MM.1S (cell line): ENCODE results near the gene HBQ1.

Experiments used
- DNase-seq: peaks from one replicate; pipeline ENCODE4 v3.0.0-alpha.2; 2015
- H2AFZ ChIP-seq: fragments of 300-600 bp; sonication (generic); 2 replicates; pipeline ENCODE4 v1.6.0; 2016; ENCODE audit warnings: antibody characterized with exemption, low read length
- H3F3A ChIP-seq: fragments of 300-600 bp; sonication (generic); 2 replicates; pipeline ENCODE4 v1.6.1; 2016; ENCODE audit warnings: mild to moderate bottlenecking, antibody characterized with exemption, low read length, moderate library complexity, mixed read lengths; ENCODE audit not compliant: insufficient read depth
- H3K27ac ChIP-seq: fragments of 300-600 bp; sonication (generic); 2 replicates; pipeline ENCODE4 v1.5.1; 2016; ENCODE audit warnings: mild to moderate bottlenecking, low read length
- H3K27me3 ChIP-seq: fragments of 300-600 bp; sonication (generic); replicated peaks from 2 replicates; pipeline ENCODE4 v1.6.0; 2016; ENCODE audit warnings: low read length; ENCODE audit not compliant: insufficient read depth
- H3K36me3 ChIP-seq: fragments of 300-600 bp; sonication (generic); replicated peaks from 2 replicates; pipeline ENCODE4 v1.6.1; 2016; ENCODE audit warnings: mild to moderate bottlenecking, low read length, mixed read lengths; ENCODE audit not compliant: insufficient read depth
- H3K4me1 ChIP-seq: fragments of 300-600 bp; sonication (generic); 2 replicates; pipeline ENCODE4 v1.6.1; 2016; ENCODE audit warnings: low read length, mixed read lengths
- H3K4me2 ChIP-seq: fragments of 300-600 bp; sonication (generic); 2 replicates; pipeline ENCODE4 v1.6.0; 2016; ENCODE audit warnings: low read depth, low read length
- H3K4me3 ChIP-seq: fragments of 300-600 bp; sonication (generic); 2 replicates; pipeline ENCODE4 v1.5.1; 2016; ENCODE audit warnings: low read length, mixed read lengths
- H3K79me2 ChIP-seq: fragments of 300-600 bp; sonication (generic); 2 replicates; pipeline ENCODE4 v1.6.1; 2016; ENCODE audit warnings: mixed run types, low read length, mixed read lengths
- H3K9ac ChIP-seq: fragments of 300-600 bp; sonication (generic); 2 replicates; pipeline ENCODE4 v1.6.1; 2016; ENCODE audit warnings: low read length, mixed read lengths
- H3K9me2 ChIP-seq: fragments of 300-600 bp; sonication (generic); replicated peaks from 2 replicates; pipeline ENCODE4 v1.6.1; 2016; ENCODE audit warnings: mild to moderate bottlenecking, low read length, mixed read lengths; ENCODE audit not compliant: insufficient read depth
- H3K9me3 ChIP-seq: fragments of 300-600 bp; sonication (generic); replicated peaks from 2 replicates; pipeline ENCODE4 v1.6.1; 2016; ENCODE audit warnings: mild to moderate bottlenecking, low read length, mixed read lengths; ENCODE audit not compliant: insufficient read depth
- H4K20me1 ChIP-seq: fragments of 300-600 bp; sonication (generic); 2 replicates; pipeline ENCODE4 v1.6.1; 2016; ENCODE audit warnings: mild to moderate bottlenecking, low read length, moderate library complexity, mixed read lengths; ENCODE audit not compliant: insufficient read depth
- CTCF ChIP-seq: fragments of 300-600 bp; sonication (generic); IDR thresholded peaks from 2 replicates; pipeline ENCODE4 v1.5.1; 2016; ENCODE audit warnings: antibody characterized with exemption, low read length, mixed read lengths
- EZH2 ChIP-seq: fragments of 300-600 bp; sonication (generic); optimal IDR thresholded peaks from 2 replicates; pipeline ENCODE3; 2017; ENCODE audit warnings: low read depth, mild to moderate bottlenecking, antibody characterized with exemption, low read length, mixed read lengths
- EZH2phosphoT487 ChIP-seq: fragments of 300-600 bp; sonication (generic); IDR thresholded peaks from 2 replicates; pipeline ENCODE4 v1.6.1; 2018; ENCODE audit warnings: antibody characterized with exemption, low read length

Gene HBQ1

GRCh38 chr16:164827-165538, 15.3 kb upstream of the HBQ1 start:
- H2AFZ ChIP-seq = no peak overlapping the region
- no peak for DNase-seq
- H3K9ac ChIP-seq = no peak overlapping the region

GRCh38 chr16:165539-166374, 14.5 kb upstream of the HBQ1 start, which contains the start of gene HBM:
TSS of gene HBM (plus strand) at chr16:165978. CDS start at chr16:165998, 20 bp downstream.
- H2AFZ ChIP-seq = no peak within 1 kb of the TSS
- TF ChIP-seq EZH2phosphoT487 (no peak), CTCF (no peak), EZH2 (no peak)
- no peak within 1 kb of the TSS for H3K9ac ChIP-seq
- no peaks in the 10 kb centered on the region for H3F3A ChIP-seq
- no peak within 1 kb of the TSS for H3K4me2 ChIP-seq
- H3K27ac ChIP-seq = no peak within 1 kb of the TSS
- H3K4me1 ChIP-seq = no peaks in the 10 kb centered on the region
- H3K4me3 ChIP-seq = no peak within 1 kb of the TSS
- no peaks in the 10 kb centered on the region for H3K9me3 ChIP-seq
- no peaks in the 10 kb centered on the region for H4K20me1 ChIP-seq
- DNase-seq = no peak
- no peaks in the 10 kb centered on the region for H3K36me3 ChIP-seq
- peaks cover 52% of the 10 kb centered on the region for H3K27me3 ChIP-seq
- no peaks in the 10 kb centered on the region for H3K9me2 ChIP-seq
- no peaks in the 10 kb centered on the region for H3K79me2 ChIP-seq

More at GRCh38 chr16:164827-165538, 15.3 kb upstream of the HBQ1 start:
- Histone ChIP-seq H3K4me3 (no peak overlapping the region), H3K27me3 (peaks cover 53% of the 10 kb centered on the region), H3K36me3 (no peaks in the 10 kb centered on the region), H3K79me2 (no peaks in the 10 kb centered on the region), H3K4me1 (no peaks in the 10 kb centered on the region), H3K9me2 (no peaks in the 10 kb centered on the region), H4K20me1 (no peaks in the 10 kb centered on the region), H3K4me2 (no peak overlapping the region), H3K27ac (no peak overlapping the region), H3F3A (no peaks in the 10 kb centered on the region), H3K9me3 (no peaks in the 10 kb centered on the region)
- TF ChIP-seq CTCF = no peak
- TF ChIP-seq EZH2 = no peak
- no peak for TF ChIP-seq EZH2phosphoT487

GRCh38 chr16:166375-167121, 13.7 kb upstream of the HBQ1 start:
- H3K4me3 ChIP-seq = no peak overlapping the region
- no peak overlapping the region for H3K9ac ChIP-seq
- DNase-seq = no peak
- H3F3A ChIP-seq = no peaks in the 10 kb centered on the region
- H3K27me3 ChIP-seq = peaks cover 50% of the 10 kb centered on the region
- no peaks in the 10 kb centered on the region for H4K20me1 ChIP-seq
- TF ChIP-seq EZH2phosphoT487 (no peak), CTCF (no peak), EZH2 (no peak)
- H3K4me2 ChIP-seq = no peak overlapping the region
- H3K36me3 ChIP-seq = no peaks in the 10 kb centered on the region
- H3K79me2 ChIP-seq = no peaks in the 10 kb centered on the region
- H3K9me2 ChIP-seq = no peaks in the 10 kb centered on the region
- H3K4me1 ChIP-seq = no peaks in the 10 kb centered on the region
- no peaks in the 10 kb centered on the region for H3K9me3 ChIP-seq
- H2AFZ ChIP-seq = no peak overlapping the region
- no peak overlapping the region for H3K27ac ChIP-seq
